KMS-11 (cell line): ENCODE data around the gene BRF1.

ENCODE experiments used
- H2AFZ ChIP-seq: fragments of 200-600 bp; sonication (generic); 2 replicates; pipeline ENCODE4 v1.6.1; 2016; ENCODE audit warnings: antibody characterized with exemption, mixed run types, low read depth
- H3K27ac ChIP-seq: fragments of 200-600 bp; sonication (generic); 2 replicates; pipeline ENCODE4 v1.6.1; 2016; ENCODE audit warnings: mild to moderate bottlenecking, mixed run types
- H3K27me3 ChIP-seq: fragments of 200-600 bp; sonication (generic); 2 replicates; pipeline ENCODE4 v1.6.1; 2017; ENCODE audit warnings: mild to moderate bottlenecking, low read depth, mixed run types, moderate library complexity; ENCODE audit not compliant: insufficient read depth
- H3K36me3 ChIP-seq: fragments of 200-600 bp; sonication (generic); 2 replicates; pipeline ENCODE4 v1.6.1; 2017; ENCODE audit warnings: mild to moderate bottlenecking, mixed run types; ENCODE audit not compliant: insufficient read depth
- H3K4me1 ChIP-seq: fragments of 200-600 bp; sonication (generic); 2 replicates; pipeline ENCODE4 v1.6.1; 2016; ENCODE audit warnings: mild to moderate bottlenecking, low read depth, mixed run types; ENCODE audit not compliant: poor library complexity, severe bottlenecking
- H3K4me2 ChIP-seq: fragments of 200-600 bp; sonication (generic); 2 replicates; pipeline ENCODE4 v1.7.0; 2016; ENCODE audit warnings: mild to moderate bottlenecking, mixed run types
- H3K4me3 ChIP-seq: fragments of 200-600 bp; sonication (generic); IDR thresholded peaks from 2 replicates; pipeline ENCODE4 v1.6.1; 2017; ENCODE audit warnings: low read depth, low read length, mixed read lengths; ENCODE audit not compliant: insufficient read depth
- H3K79me2 ChIP-seq: fragments of 200-600 bp; sonication (generic); 2 replicates; pipeline ENCODE4 v1.6.1; 2016; ENCODE audit warnings: low read depth, mixed run types; ENCODE audit not compliant: insufficient read depth
- H3K9ac ChIP-seq: fragments of 200-600 bp; sonication (generic); 2 replicates; pipeline ENCODE4 v1.6.1; 2016; ENCODE audit warnings: mild to moderate bottlenecking, mixed run types
- H4K20me1 ChIP-seq: fragments of 200-600 bp; sonication (generic); 2 replicates; pipeline ENCODE4 v1.6.1; 2016; ENCODE audit warnings: mild to moderate bottlenecking, mixed run types; ENCODE audit not compliant: insufficient read depth
- CTCF ChIP-seq: fragments of 200-600 bp; sonication (generic); conservative IDR thresholded peaks from 2 replicates; pipeline ENCODE4 v1.6.1; 2017; ENCODE audit warnings: low read depth, mild to moderate bottlenecking, antibody characterized with exemption, low read length, moderate library complexity, mixed read lengths

Gene BRF1

GRCh38 chr14:105185973-105186372 lies 114.8 kb downstream of the BRF1 start:
- no peak overlapping the region for H3K4me2 ChIP-seq
- H3K4me1 ChIP-seq: no peaks in the 10 kb centered on the region
- no peak for TF ChIP-seq CTCF
- H2AFZ ChIP-seq: no peak overlapping the region
- H4K20me1 ChIP-seq: no peaks in the 10 kb centered on the region
- peaks cover 13% of the 10 kb centered on the region; the same call in 1 of the 2 replicates for H3K27me3 ChIP-seq
- H3K27ac ChIP-seq: no peak overlapping the region
- no peaks in the 10 kb centered on the region for H3K36me3 ChIP-seq
- no peak overlapping the region for H3K9ac ChIP-seq
- no peaks in the 10 kb centered on the region for H3K79me2 ChIP-seq
- H3K4me3 ChIP-seq: no peak overlapping the region

DNA sequence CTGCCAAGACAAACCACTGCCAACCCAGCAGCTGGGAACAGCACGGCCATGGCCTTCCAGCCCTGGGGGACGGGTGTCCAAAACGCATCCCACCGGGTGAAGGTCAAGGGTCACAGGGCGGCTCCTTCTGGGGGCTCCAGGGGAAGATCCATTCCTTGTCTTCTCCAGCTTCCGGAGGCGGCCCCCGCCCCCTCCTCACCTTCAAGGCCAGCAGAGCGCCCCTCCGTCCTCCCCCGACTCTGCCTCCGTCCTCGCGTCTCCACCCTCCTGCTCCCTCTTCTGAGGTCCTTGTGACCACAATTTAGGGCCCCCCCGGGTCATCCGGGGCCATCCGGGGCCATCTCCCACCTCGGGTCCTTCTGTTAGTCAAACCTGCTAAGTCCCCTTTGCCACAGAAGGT lies 115.8 kb downstream of the BRF1 start:
- no peak overlapping the region for H3K4me3 ChIP-seq
- H3K4me1 ChIP-seq: no peaks in the 10 kb centered on the region
- H3K4me2 ChIP-seq: no peak overlapping the region
- no peak overlapping the region for H3K9ac ChIP-seq
- H3K36me3 ChIP-seq: no peaks in the 10 kb centered on the region
- no peak for TF ChIP-seq CTCF
- no peak overlapping the region for H3K27ac ChIP-seq
- H2AFZ ChIP-seq: no peak overlapping the region
- peaks cover 13% of the 10 kb centered on the region; the same call in 1 of the 2 replicates for H3K27me3 ChIP-seq
- H3K79me2 ChIP-seq: no peaks in the 10 kb centered on the region
- H4K20me1 ChIP-seq: no peaks in the 10 kb centered on the region

GRCh38 chr14:105184461-105184860 lies 116.3 kb downstream of the BRF1 start:
- no peak overlapping the region for H3K4me2 ChIP-seq
- peaks cover 13% of the 10 kb centered on the region; the same call in 1 of the 2 replicates for H3K27me3 ChIP-seq
- no peaks in the 10 kb centered on the region for H3K79me2 ChIP-seq
- no peaks in the 10 kb centered on the region for H3K4me1 ChIP-seq
- no peaks in the 10 kb centered on the region for H3K36me3 ChIP-seq
- H3K4me3 ChIP-seq: no peak overlapping the region
- TF ChIP-seq CTCF: no peak
- H4K20me1 ChIP-seq: no peaks in the 10 kb centered on the region
- H2AFZ ChIP-seq: no peak overlapping the region
- H3K27ac ChIP-seq: no peak overlapping the region
- H3K9ac ChIP-seq: no peak overlapping the region

DNA sequence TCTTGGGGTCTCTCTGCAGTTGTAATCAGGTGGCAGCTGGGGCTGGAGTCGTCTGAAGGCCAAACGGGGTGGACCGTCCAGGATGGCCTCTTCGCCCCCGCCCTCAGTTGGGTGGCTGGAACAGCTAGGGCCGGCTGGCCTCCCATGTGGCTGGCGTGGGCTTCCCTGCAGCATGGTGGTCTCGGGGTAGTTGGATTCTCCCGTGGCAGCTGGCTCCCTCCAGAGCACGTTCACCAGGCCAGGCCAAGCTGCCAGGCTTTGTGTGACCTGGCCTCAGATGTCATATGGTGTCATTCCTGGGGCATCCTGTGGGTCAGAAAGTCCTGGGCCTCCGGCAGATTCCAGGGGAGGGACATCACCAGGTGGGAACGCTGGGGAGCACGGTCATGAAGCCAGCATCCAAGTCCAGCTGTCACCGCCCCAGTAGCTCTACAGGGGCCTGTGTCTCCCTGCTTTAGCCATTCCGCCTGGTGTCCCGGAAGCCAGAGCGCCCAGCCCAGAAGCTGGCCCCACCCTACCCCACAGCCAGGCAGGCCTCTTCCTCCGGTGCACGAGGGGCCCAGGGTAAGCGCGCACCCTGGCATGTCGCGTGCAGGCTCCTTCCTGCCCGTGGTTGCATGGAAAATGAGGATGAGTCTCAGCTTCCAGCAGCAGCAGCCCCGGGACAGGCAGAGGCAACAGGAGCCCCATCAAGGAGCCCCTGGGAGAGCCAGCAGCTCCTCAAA lies 118.3 kb downstream of the BRF1 start:
- Histone ChIP-seq H3K4me3 (no peak overlapping the region), H3K4me1 (no peaks in the 10 kb centered on the region), H3K36me3 (no peaks in the 10 kb centered on the region), H3K9ac (no peak overlapping the region), H3K4me2 (no peak overlapping the region), H4K20me1 (no peaks in the 10 kb centered on the region), H3K27ac (no peak overlapping the region), H3K79me2 (no peaks in the 10 kb centered on the region), H3K27me3 (peaks cover 13% of the 10 kb centered on the region; the same call in 1 of the 2 replicates), H2AFZ (no peak overlapping the region)
- TF ChIP-seq CTCF: no peak
